Endothelial cell of umbilical vein (primary cell): ENCODE data around the gene ALX3. TPM values are rescaled to one million over a fixed set of nuclear protein-coding genes. Genes with fewer than 3 reads are reported as not detected.

Experiments
- BruUV-seq: library from RNA; stranded (reverse); fragments of 400-500 nt; replicated peaks from 2 replicates; lab custom pipeline; 2021; lab: Mats Ljungman, UMichigan
- CTCF ChIA-PET: fragments of 300-600, 350-600 bp; sonication (Branson Sonifier 250); formaldehyde crosslinking; loops from one replicate; lab custom pipeline; 2021; ENCODE audit warnings: antibody characterized with exemption, inconsistent platforms; lab: Charles Lee
- POLR2A ChIA-PET: fragments of 300-600, 350-600 bp; sonication (Branson Sonifier 250); formaldehyde crosslinking; loops from one replicate; lab custom pipeline; 2021; ENCODE audit warnings: antibody characterized with exemption, inconsistent platforms; lab: Charles Lee
- DNase-seq: peaks from one replicate; pipeline ENCODE4 v3.0.0-alpha.2; 2011; ENCODE audit warnings: low read depth, low spot score
- FAIRE-seq: peaks from 2 replicates; lab custom pipeline; 2011; peaks lifted over from hg19 to GRCh38; lab: Jason Lieb, UNC
- H2AFZ ChIP-seq: 2 replicates; pipeline ENCODE4 v1.6.0; 2012; ENCODE audit warnings: low read depth, low read length, control low read depth, inconsistent platforms
- H3K27ac ChIP-seq: 2 replicates; pipeline ENCODE4 v1.5.1; 2011; ENCODE audit warnings: low read depth, mild to moderate bottlenecking, control low read depth, low read length, moderate library complexity; ENCODE audit not compliant: insufficient read depth
- H3K27me3 ChIP-seq, 2 experiments: 2 replicates each; pipeline versions ENCODE4 v1.6.0 to v1.6.1; 2011; ENCODE audit warnings: low read length in 2 of 2, mixed read lengths in 1 of 2; ENCODE audit not compliant: control insufficient read depth in 2 of 2, insufficient read depth in 2 of 2
- H3K36me3 ChIP-seq, 2 experiments: 2 replicates in 1 of 2; 3 replicates in 1 of 2; pipeline ENCODE4 v1.5.1; 2011; ENCODE audit warnings: low read length in 2 of 2, mild to moderate bottlenecking in 1 of 2, moderate library complexity in 1 of 2; ENCODE audit not compliant: control insufficient read depth in 2 of 2, insufficient read depth in 2 of 2; ENCODE audit errors: extremely low read depth in 1 of 2
- H3K4me1 ChIP-seq: 3 replicates; pipeline ENCODE4 v1.5.1; 2011; ENCODE audit warnings: mild to moderate bottlenecking, low read length; ENCODE audit not compliant: control insufficient read depth, insufficient read depth; ENCODE audit errors: extremely low read depth
- H3K4me2 ChIP-seq: 2 replicates; pipeline ENCODE4 v1.6.1; 2011; ENCODE audit warnings: low read length, control low read depth, mixed read lengths; ENCODE audit not compliant: insufficient read depth
- H3K4me3 ChIP-seq, 3 experiments: fragments of 200-600 bp in 1 of 3; sonication (generic), shearing (Covaris generic) in 1 of 3; replicated peaks in 1 of 3; 2 replicates each; pipeline ENCODE4 v1.5.1; 2011 to 2016; ENCODE audit warnings: control low read depth in 3 of 3, low read length in 3 of 3, mild to moderate bottlenecking in 2 of 3, inconsistent platforms in 1 of 3, low read depth in 1 of 3, moderate library complexity in 1 of 3; ENCODE audit not compliant: insufficient read depth in 1 of 3
- H3K79me2 ChIP-seq: 2 replicates; pipeline ENCODE4 v1.6.0; 2012; ENCODE audit warnings: low read length, inconsistent platforms; ENCODE audit not compliant: control insufficient read depth, insufficient read depth
- H3K9ac ChIP-seq: replicated peaks from 2 replicates; pipeline ENCODE3; 2011; ENCODE audit warnings: low read length, control low read depth; ENCODE audit not compliant: insufficient read depth; ENCODE audit errors: extremely low read depth
- H3K9me1 ChIP-seq: replicated peaks from 3 replicates; pipeline ENCODE4 v1.6.0; 2011; ENCODE audit warnings: mild to moderate bottlenecking, low read length; ENCODE audit not compliant: control insufficient read depth, insufficient read depth; ENCODE audit errors: extremely low read depth
- H3K9me3 ChIP-seq: replicated peaks from 2 replicates; pipeline ENCODE4 v1.5.1; 2012; ENCODE audit warnings: low read length, inconsistent platforms; ENCODE audit not compliant: control insufficient read depth, insufficient read depth
- H4K20me1 ChIP-seq: replicated peaks from 2 replicates; pipeline ENCODE3; 2011; ENCODE audit warnings: mild to moderate bottlenecking, low read length; ENCODE audit not compliant: control insufficient read depth, insufficient read depth; ENCODE audit errors: extremely low read depth
- EZH2 ChIP-seq: IDR thresholded peaks from 2 replicates; pipeline ENCODE4 v1.6.1; 2012; ENCODE audit warnings: borderline replicate concordance, low read depth, mild to moderate bottlenecking, moderate library complexity, low read length, inconsistent platforms; ENCODE audit not compliant: severe bottlenecking
- FOS ChIP-seq: IDR thresholded peaks from 2 replicates; pipeline ENCODE4 v1.6.1; 2011; ENCODE audit warnings: mild to moderate bottlenecking, low read length, moderate library complexity, borderline replicate concordance; ENCODE audit not compliant: insufficient read depth
- GATA2 ChIP-seq: IDR thresholded peaks from 2 replicates; pipeline ENCODE4 v1.7.0; 2011; ENCODE audit warnings: low read depth, mild to moderate bottlenecking, moderate library complexity, mixed read lengths, low read length; ENCODE audit not compliant: insufficient read length, insufficient read depth
- JUN ChIP-seq: IDR thresholded peaks from 2 replicates; pipeline ENCODE4 v1.6.1; 2011; ENCODE audit warnings: borderline replicate concordance, low read depth; ENCODE audit not compliant: insufficient read length, insufficient read depth
- MYC ChIP-seq: IDR thresholded peaks from one replicate; pipeline ENCODE4 v1.6.1; 2011; ENCODE audit warnings: mild to moderate bottlenecking, low read depth, low read length
- POLR2A ChIP-seq: IDR thresholded peaks from 2 replicates; pipeline ENCODE4 v1.6.1; 2012; ENCODE audit warnings: low read depth, mild to moderate bottlenecking, control low read depth, low read length
- POLR2AphosphoS5 ChIP-seq: IDR thresholded peaks from 2 replicates; pipeline ENCODE4 v1.6.1; 2012; ENCODE audit warnings: low read depth, mild to moderate bottlenecking, control low read depth, low read length, moderate library complexity; ENCODE audit not compliant: insufficient read depth
- dilution Hi-C: fragments of 300-500 bp; cut with MboI; formaldehyde crosslinking; loops from one replicate; pipeline ENCODE4 v1.15.0; 2019; ENCODE audit warnings: low sequenced_read_pairs; ENCODE audit not compliant: extremely low pct_ligation_motif_present
- intact Hi-C: fragments of 100-400 bp; cut with micrococcal nuclease; formaldehyde crosslinking; loops from one replicate; pipeline ENCODE4 v1.10.0; 2022
- polyA plus RNA-seq, 4 experiments: library from polyadenylated mRNA; depleted of rRNA in 3 of 4; stranded (reverse) in 3 of 4; unstranded in 1 of 4; fragments of >200 nt; gene quantifications; 2 replicates each; pipeline versions ENCODE4 v1.2.1 to v1.2.3, GENCODE V29; 2011 to 2012; ENCODE audit warnings: missing spikeins in 1 of 4
- total RNA-seq: library from RNA; stranded (reverse); gene quantifications from 2 replicates; pipeline ENCODE4 v1.2.3, GENCODE V29; 2021
- TF ChIP-seq, protein P1 (sequence below): IDR thresholded peaks from 2 replicates; pipeline ENCODE4 v1.6.1; 2011; ENCODE audit not compliant: insufficient read depth, insufficient read length
- TF ChIP-seq, protein P2 (sequence below), 2 donors: IDR thresholded peaks; 1 replicate in 1 of 2; 2 replicates in 1 of 2; pipeline ENCODE4 v1.5.1; 2011; ENCODE audit warnings: low read length in 2 of 2, mild to moderate bottlenecking in 2 of 2, moderate library complexity in 2 of 2, control low read depth in 1 of 2, inconsistent platforms in 1 of 2, low read depth in 1 of 2; ENCODE audit not compliant: insufficient read depth in 1 of 2; ENCODE audit errors: extremely low read depth in 1 of 2

Gene ALX3
- total and polyA plus RNA-seq, 2 donors (not counting 3 experiments of a cell fraction or from before 2014, with no cell fraction given) = not detected

DNA sequence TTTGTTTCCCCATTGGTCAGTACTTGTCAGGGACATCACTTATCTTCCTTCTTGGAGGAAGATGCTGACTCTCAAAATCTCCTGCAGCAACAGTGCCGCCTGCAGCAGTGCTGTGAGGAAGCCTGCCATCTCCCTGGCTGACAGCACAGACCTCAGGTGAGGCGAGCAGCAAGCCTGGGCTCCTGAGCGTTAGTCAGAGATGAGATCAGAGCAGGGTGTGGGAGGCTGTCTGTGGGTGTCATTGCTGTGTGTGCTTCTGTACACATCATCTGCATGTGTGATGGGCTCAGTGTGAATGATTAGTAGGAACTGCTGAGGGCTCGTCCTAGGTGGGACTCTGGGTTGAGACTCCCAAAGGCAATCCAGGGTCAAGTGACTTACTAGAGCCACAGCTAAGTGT, 29.9 kb downstream of the ALX3 start:
- Histone ChIP-seq H3K27ac (no peak overlapping the region), H3K4me2 (no peak overlapping the region), H3K9ac (no peak overlapping the region), H3K27me3 (no peaks in the 10 kb centered on the region), H3K9me3 (no peaks in the 10 kb centered on the region), H3K79me2 (peaks cover 17% of the 10 kb centered on the region), H3K4me3 (no peak overlapping the region), H4K20me1 (no peaks in the 10 kb centered on the region), H2AFZ (no peak overlapping the region), H3K36me3 (peaks cover 15 to 61% of the 10 kb centered on the region in 2 experiments), H3K4me1 (peaks cover 5% of the 10 kb centered on the region), H3K9me1 (no peaks in the 10 kb centered on the region)
- intact Hi-C loops (no loop called here), dilution Hi-C loops (no loop called here)
- ChIA-PET POLR2A (no interaction called here), CTCF (interaction anchor here (1.4 kb wide), 1 partner anchor 65 kb away, joined by 3 read pairs; no protein-coding TSS in a partner anchor)
- no peak for TF ChIP-seq POLR2AphosphoS5
- TF ChIP-seq, protein P1, sequence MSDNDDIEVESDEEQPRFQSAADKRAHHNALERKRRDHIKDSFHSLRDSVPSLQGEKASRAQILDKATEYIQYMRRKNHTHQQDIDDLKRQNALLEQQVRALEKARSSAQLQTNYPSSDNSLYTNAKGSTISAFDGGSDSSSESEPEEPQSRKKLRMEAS = no peak
- no peak for TF ChIP-seq GATA2
- TF ChIP-seq POLR2A = no peak
- no peak for TF ChIP-seq MYC
- no peak for TF ChIP-seq FOS
- no peak for TF ChIP-seq EZH2
- TF ChIP-seq JUN = no peak
- TF ChIP-seq, protein P2, sequence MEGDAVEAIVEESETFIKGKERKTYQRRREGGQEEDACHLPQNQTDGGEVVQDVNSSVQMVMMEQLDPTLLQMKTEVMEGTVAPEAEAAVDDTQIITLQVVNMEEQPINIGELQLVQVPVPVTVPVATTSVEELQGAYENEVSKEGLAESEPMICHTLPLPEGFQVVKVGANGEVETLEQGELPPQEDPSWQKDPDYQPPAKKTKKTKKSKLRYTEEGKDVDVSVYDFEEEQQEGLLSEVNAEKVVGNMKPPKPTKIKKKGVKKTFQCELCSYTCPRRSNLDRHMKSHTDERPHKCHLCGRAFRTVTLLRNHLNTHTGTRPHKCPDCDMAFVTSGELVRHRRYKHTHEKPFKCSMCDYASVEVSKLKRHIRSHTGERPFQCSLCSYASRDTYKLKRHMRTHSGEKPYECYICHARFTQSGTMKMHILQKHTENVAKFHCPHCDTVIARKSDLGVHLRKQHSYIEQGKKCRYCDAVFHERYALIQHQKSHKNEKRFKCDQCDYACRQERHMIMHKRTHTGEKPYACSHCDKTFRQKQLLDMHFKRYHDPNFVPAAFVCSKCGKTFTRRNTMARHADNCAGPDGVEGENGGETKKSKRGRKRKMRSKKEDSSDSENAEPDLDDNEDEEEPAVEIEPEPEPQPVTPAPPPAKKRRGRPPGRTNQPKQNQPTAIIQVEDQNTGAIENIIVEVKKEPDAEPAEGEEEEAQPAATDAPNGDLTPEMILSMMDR (IDR thresholded peaks at IDR 0.05; ENCODE audit: extremely low read depth in 1 of 2, insufficient read depth in 1 of 2, low read depth in 1 of 2, low read length in 2 of 2) = no peak
- DNase-seq (no peak), FAIRE-seq (no peak)
- no TSS peak for BruUV-seq
